Measurements from ENCODE around the gene ZBTB21. TPM values are rescaled to one million over a fixed set of nuclear protein-coding genes. Genes with fewer than 3 reads are reported as not detected.

The ZBTB21 gene
- total RNA-seq: 17.8 TPM
- long read RNA-seq, full-length matches to known transcripts: 4 of 7 reads
- long read RNA-seq, partial matches to known transcripts: 0 of 7 reads
- long read RNA-seq, other reads (novel, unspliced or antisense): 3 of 7 reads

GRCh38 chr21:42009831-42010506 lies at the start of gene ZBTB21:
TSS of gene ZBTB21 (minus strand) at chr21:42010360. CDS start at chr21:41994095, 16,265 bp downstream.
- no peak for TF ChIP-seq CTCF (IDR thresholded peaks at IDR 0.05)
- peak; percentile 99 for DNase-seq

GRCh38 chr21:42059721-42060120 lies 49.6 kb upstream of the ZBTB21 start:
- no peak for TF ChIP-seq CTCF (IDR thresholded peaks at IDR 0.05)

More at GRCh38 chr21:42009831-42010506, at the start of gene ZBTB21:
- H3K27me3 ChIP-seq: no peaks in the 10 kb centered on the region
- no peaks in the 10 kb centered on the region for H3K9me3 ChIP-seq
- intact Hi-C loops (cut with DNase I): no loop called here
- peaks cover 13% of the 10 kb centered on the region for H3K4me1 ChIP-seq
- peak within 1 kb of the TSS; percentile 99 for H3K27ac ChIP-seq
- peak; percentile 95 for ATAC-seq
- peak within 1 kb of the TSS; percentile 82 for H3K4me3 ChIP-seq
- H3K36me3 ChIP-seq: peaks cover 5% of the 10 kb centered on the region

GRCh38 chr21:42059141-42059540 lies 49.0 kb upstream of the ZBTB21 start:
- intact Hi-C loops (cut with DNase I): no loop called here

More at GRCh38 chr21:42059721-42060120, 49.6 kb upstream of the ZBTB21 start:
- DNase-seq: peak; percentile 44
- no peak overlapping the region for H3K4me3 ChIP-seq
- intact Hi-C loops (cut with DNase I): no loop called here
- H3K36me3 ChIP-seq: no peaks in the 10 kb centered on the region
- H3K27me3 ChIP-seq: no peaks in the 10 kb centered on the region
- no peak for ATAC-seq
- H3K9me3 ChIP-seq: no peaks in the 10 kb centered on the region
- H3K4me1 ChIP-seq: peaks cover 48% of the 10 kb centered on the region
- H3K27ac ChIP-seq: no peak overlapping the region

GRCh38 chr21:42058631-42059111 lies 48.5 kb upstream of the ZBTB21 start:
- TF ChIP-seq CTCF (IDR thresholded peaks at IDR 0.05): no peak
- H3K4me3 ChIP-seq: no peak overlapping the region
- H3K4me1 ChIP-seq: peaks cover 42% of the 10 kb centered on the region
- no peaks in the 10 kb centered on the region for H3K9me3 ChIP-seq
- no peak for ATAC-seq
- H3K36me3 ChIP-seq: no peaks in the 10 kb centered on the region
- peak overlapping the region; percentile 37 for H3K27ac ChIP-seq
- peak; percentile 74 for DNase-seq
- no peaks in the 10 kb centered on the region for H3K27me3 ChIP-seq
- intact Hi-C loops (cut with DNase I): no loop called here

More at GRCh38 chr21:42059141-42059540, 49.0 kb upstream of the ZBTB21 start:
- Histone ChIP-seq H3K4me1 (peaks cover 47% of the 10 kb centered on the region), H3K27me3 (no peaks in the 10 kb centered on the region), H3K27ac (no peak overlapping the region), H3K36me3 (no peaks in the 10 kb centered on the region), H3K4me3 (no peak overlapping the region), H3K9me3 (no peaks in the 10 kb centered on the region)
- ATAC-seq (no peak), DNase-seq (peak; percentile 63)
- no peak for TF ChIP-seq CTCF (IDR thresholded peaks at IDR 0.05)

GRCh38 chr21:42057851-42058437 lies 47.8 kb upstream of the ZBTB21 start:
- no peaks in the 10 kb centered on the region for H3K36me3 ChIP-seq
- peaks cover 35% of the 10 kb centered on the region for H3K4me1 ChIP-seq
- ATAC-seq (no peak), DNase-seq (peak; percentile 58)
- no peak for TF ChIP-seq CTCF (IDR thresholded peaks at IDR 0.05)
- H3K27ac ChIP-seq: peak overlapping the region; percentile 37
- intact Hi-C loops (cut with DNase I): no loop called here
- no peaks in the 10 kb centered on the region for H3K27me3 ChIP-seq
- H3K4me3 ChIP-seq: no peak overlapping the region
- no peaks in the 10 kb centered on the region for H3K9me3 ChIP-seq

Measured in upper lobe of right lung (tissue), 1 donor.